Fibroblast of lung (primary cell): ENCODE data around the gene ZBTB43. TPM values are rescaled to one million over a fixed set of nuclear protein-coding genes. Genes with fewer than 3 reads are reported as not detected.

Source experiments
- DNase-seq, 2 donors: peaks; one replicate each; pipeline versions ENCODE4 v3.0.0 to v3.0.0-alpha.2; 2010; ENCODE audit warnings: low read depth in 2 of 2
- H2AFZ ChIP-seq: 2 replicates; pipeline ENCODE4 v1.5.1; 2012; ENCODE audit warnings: low read length, control low read depth, inconsistent platforms
- H3K27ac ChIP-seq: 2 replicates; pipeline ENCODE4 v1.5.1; 2011; ENCODE audit warnings: low read length, control low read depth; ENCODE audit not compliant: insufficient read depth
- H3K27me3 ChIP-seq: 2 replicates; pipeline ENCODE4 v1.5.1; 2011; ENCODE audit warnings: mild to moderate bottlenecking, low read length; ENCODE audit not compliant: control insufficient read depth, insufficient read depth
- H3K36me3 ChIP-seq: 2 replicates; pipeline ENCODE4 v1.5.1; 2011; ENCODE audit warnings: low read length; ENCODE audit not compliant: control insufficient read depth, insufficient read depth
- H3K4me1 ChIP-seq: 2 replicates; pipeline ENCODE4 v1.5.1; 2011; ENCODE audit warnings: low read length; ENCODE audit not compliant: control insufficient read depth, insufficient read depth; ENCODE audit errors: extremely low read depth
- H3K4me2 ChIP-seq: 2 replicates; pipeline ENCODE4 v1.5.1; 2011; ENCODE audit warnings: low read length, control low read depth; ENCODE audit not compliant: insufficient read depth; ENCODE audit errors: extremely low read depth
- H3K4me3 ChIP-seq, 4 experiments: fragments of 200-600 bp in 1 of 4; sonication (generic) in 1 of 4; replicated peaks in 1 of 4; 2 replicates each; pipeline ENCODE4 v1.5.1; 2011 to 2016; ENCODE audit warnings: low read length in 4 of 4, low read depth in 3 of 4, mild to moderate bottlenecking in 3 of 4, control low read depth in 2 of 4, inconsistent platforms in 1 of 4, mixed read lengths in 1 of 4; ENCODE audit not compliant: insufficient read depth in 1 of 4; ENCODE audit errors: control extremely low read depth in 1 of 4
- H3K79me2 ChIP-seq: 2 replicates; pipeline ENCODE4 v1.5.1; 2012; ENCODE audit warnings: mild to moderate bottlenecking, low read length, inconsistent platforms; ENCODE audit not compliant: control insufficient read depth, insufficient read depth
- H3K9ac ChIP-seq: 2 replicates; pipeline ENCODE4 v1.5.1; 2011; ENCODE audit warnings: mild to moderate bottlenecking, low read length, control low read depth; ENCODE audit not compliant: insufficient read depth
- H3K9me3 ChIP-seq: 2 replicates; pipeline ENCODE4 v1.5.1; 2012; ENCODE audit warnings: low read depth, low read length; ENCODE audit not compliant: control insufficient read depth, insufficient read depth
- H4K20me1 ChIP-seq: 2 replicates; pipeline ENCODE4 v1.5.1; 2011; ENCODE audit warnings: low read length; ENCODE audit not compliant: control insufficient read depth, insufficient read depth; ENCODE audit errors: extremely low read depth
- EZH2 ChIP-seq: IDR thresholded peaks from 2 replicates; pipeline ENCODE4 v1.5.1; 2012; ENCODE audit warnings: low read length, control low read depth, mild to moderate bottlenecking; ENCODE audit errors: missing control alignments
- polyA plus RNA-seq, 2 donors: library from polyadenylated mRNA; depleted of rRNA in 1 of 2; stranded (reverse) in 1 of 2; unstranded in 1 of 2; fragments of >200 nt; gene quantifications; 2 replicates each; pipeline ENCODE4 v1.2.1, GENCODE V29; 2011 to 2012; ENCODE audit warnings: missing spikeins in 1 of 2
- total RNA-seq: library from RNA; depleted of rRNA; stranded (reverse); fragments of >200 nt; gene quantifications from 2 replicates; pipeline ENCODE4 v1.2.1, GENCODE V29; 2014
- TF ChIP-seq, protein P1 (sequence below), 2 donors: IDR thresholded peaks in 1 of 2; conservative IDR thresholded peaks in 1 of 2; 1 replicate in 1 of 2; 2 replicates in 1 of 2; pipeline ENCODE4 v1.5.1; 2011 to 2012; ENCODE audit warnings: low read length in 2 of 2, control low read depth in 1 of 2, inconsistent platforms in 1 of 2, low read depth in 1 of 2, mild to moderate bottlenecking in 1 of 2

Gene ZBTB43
- total and polyA plus RNA-seq, 2 donors (not counting 1 experiment from before 2014, with no cell fraction given): 6.8 to 12.6 TPM

DNA sequence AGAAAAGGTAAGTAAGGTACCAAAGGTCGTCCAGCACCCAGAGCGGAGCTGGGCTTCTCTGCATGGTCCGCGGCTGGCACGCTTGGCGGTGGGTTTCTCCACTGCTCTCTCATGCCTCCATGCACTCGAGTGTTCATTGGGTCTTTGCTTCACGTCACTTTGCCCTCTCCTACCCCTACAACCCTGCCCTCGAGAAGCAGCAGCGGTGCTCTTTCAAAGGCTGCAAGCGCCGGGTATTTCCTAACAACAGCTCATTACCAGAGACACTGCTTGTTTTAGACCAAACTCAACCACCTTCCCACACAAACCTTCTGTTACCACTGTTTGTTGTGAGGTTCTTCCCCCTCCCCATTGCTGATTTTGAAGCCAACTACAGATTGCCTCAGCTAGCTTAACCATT lies 34.1 kb downstream of the ZBTB43 start:
- H3K9ac ChIP-seq: no peak overlapping the region
- H3K9me3 ChIP-seq: no peaks in the 10 kb centered on the region
- H2AFZ ChIP-seq: no peak overlapping the region
- no peak overlapping the region for H3K27ac ChIP-seq
- no peaks in the 10 kb centered on the region for H3K4me1 ChIP-seq
- no peaks in the 10 kb centered on the region for H3K36me3 ChIP-seq
- H3K4me3 ChIP-seq: no peak overlapping the region
- H4K20me1 ChIP-seq: no peaks in the 10 kb centered on the region
- no peak for DNase-seq
- H3K27me3 ChIP-seq: no peaks in the 10 kb centered on the region
- H3K79me2 ChIP-seq: no peaks in the 10 kb centered on the region
- TF ChIP-seq, protein P1, sequence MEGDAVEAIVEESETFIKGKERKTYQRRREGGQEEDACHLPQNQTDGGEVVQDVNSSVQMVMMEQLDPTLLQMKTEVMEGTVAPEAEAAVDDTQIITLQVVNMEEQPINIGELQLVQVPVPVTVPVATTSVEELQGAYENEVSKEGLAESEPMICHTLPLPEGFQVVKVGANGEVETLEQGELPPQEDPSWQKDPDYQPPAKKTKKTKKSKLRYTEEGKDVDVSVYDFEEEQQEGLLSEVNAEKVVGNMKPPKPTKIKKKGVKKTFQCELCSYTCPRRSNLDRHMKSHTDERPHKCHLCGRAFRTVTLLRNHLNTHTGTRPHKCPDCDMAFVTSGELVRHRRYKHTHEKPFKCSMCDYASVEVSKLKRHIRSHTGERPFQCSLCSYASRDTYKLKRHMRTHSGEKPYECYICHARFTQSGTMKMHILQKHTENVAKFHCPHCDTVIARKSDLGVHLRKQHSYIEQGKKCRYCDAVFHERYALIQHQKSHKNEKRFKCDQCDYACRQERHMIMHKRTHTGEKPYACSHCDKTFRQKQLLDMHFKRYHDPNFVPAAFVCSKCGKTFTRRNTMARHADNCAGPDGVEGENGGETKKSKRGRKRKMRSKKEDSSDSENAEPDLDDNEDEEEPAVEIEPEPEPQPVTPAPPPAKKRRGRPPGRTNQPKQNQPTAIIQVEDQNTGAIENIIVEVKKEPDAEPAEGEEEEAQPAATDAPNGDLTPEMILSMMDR (conservative IDR thresholded peaks at IDR 0.05 in 1 of 2, IDR thresholded peaks at IDR 0.05 in 1 of 2; ENCODE audit: low read depth in 1 of 2, low read length in 2 of 2): no peak
- no peak for TF ChIP-seq EZH2
- no peak overlapping the region for H3K4me2 ChIP-seq

DNA sequence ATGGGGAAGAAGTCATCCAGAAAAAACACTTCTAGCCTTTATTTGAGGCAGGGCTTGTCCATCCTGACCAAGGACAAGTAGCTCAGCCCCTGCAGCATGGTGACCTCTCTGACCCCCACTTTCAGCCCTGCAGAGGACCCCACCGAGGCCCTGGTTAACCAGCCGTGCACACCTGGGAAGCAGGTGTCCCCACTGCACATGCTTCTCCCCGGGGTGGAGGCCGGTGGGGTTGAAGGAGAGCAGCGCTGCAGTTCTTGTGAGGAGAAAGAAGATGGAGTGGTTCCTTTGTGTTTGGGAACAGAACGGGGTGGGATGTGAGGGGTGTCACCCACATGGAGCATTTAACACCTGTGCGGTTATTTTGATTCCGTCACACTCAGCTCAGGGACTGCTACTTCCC lies 34.5 kb downstream of the ZBTB43 start:
- Histone ChIP-seq H2AFZ (no peak overlapping the region), H3K27ac (no peak overlapping the region), H3K27me3 (no peaks in the 10 kb centered on the region), H3K4me1 (no peaks in the 10 kb centered on the region), H3K9me3 (no peaks in the 10 kb centered on the region), H3K36me3 (no peaks in the 10 kb centered on the region), H3K9ac (no peak overlapping the region), H3K4me2 (no peak overlapping the region), H3K4me3 (no peak overlapping the region), H4K20me1 (no peaks in the 10 kb centered on the region), H3K79me2 (no peaks in the 10 kb centered on the region)
- TF ChIP-seq EZH2: no peak
- TF ChIP-seq, protein P1 (conservative IDR thresholded peaks at IDR 0.05 in 1 of 2, IDR thresholded peaks at IDR 0.05 in 1 of 2; ENCODE audit: low read depth in 1 of 2, low read length in 2 of 2): no peak
- DNase-seq: no peak

DNA sequence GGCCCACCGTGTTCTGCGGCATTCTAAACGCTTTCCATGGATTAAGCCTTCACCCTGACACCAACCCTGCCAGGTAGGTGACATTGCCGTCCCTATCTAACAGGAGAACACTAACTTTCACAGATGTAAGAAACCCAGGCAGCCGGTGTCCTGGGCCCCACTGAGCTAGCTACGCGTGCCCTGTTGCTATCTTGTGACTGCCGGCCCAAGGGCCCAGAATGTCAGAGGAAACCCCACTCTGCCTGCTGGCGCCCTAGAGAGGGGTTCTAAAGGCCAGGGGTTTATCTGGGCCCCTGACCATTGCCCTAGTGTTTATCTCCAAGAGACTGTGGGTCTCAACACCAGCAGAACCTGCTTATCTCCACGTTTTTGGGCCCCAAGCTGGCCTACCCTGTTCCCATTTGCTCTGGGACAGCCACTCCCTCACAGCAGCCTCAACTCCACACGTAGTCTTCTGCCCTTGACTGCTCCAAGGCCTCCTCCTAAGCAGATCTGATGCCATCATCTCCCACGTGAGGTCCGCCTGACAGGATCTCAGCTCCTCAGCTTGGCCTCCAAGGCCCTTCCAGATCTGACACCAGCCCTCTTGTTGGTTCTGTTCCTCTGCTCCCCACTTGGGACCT lies 37.5 kb downstream of the ZBTB43 start:
- Histone ChIP-seq H3K27me3 (peaks cover 3% of the 10 kb centered on the region), H3K4me1 (no peaks in the 10 kb centered on the region), H3K79me2 (no peaks in the 10 kb centered on the region), H2AFZ (no peak overlapping the region), H3K36me3 (no peaks in the 10 kb centered on the region), H3K9ac (no peak overlapping the region), H3K4me3 (no peak overlapping the region), H3K4me2 (no peak overlapping the region), H3K9me3 (no peaks in the 10 kb centered on the region), H4K20me1 (no peaks in the 10 kb centered on the region), H3K27ac (no peak overlapping the region)
- TF ChIP-seq EZH2: no peak
- TF ChIP-seq, protein P1 (conservative IDR thresholded peaks at IDR 0.05 in 1 of 2, IDR thresholded peaks at IDR 0.05 in 1 of 2; ENCODE audit: low read depth in 1 of 2, low read length in 2 of 2): no peak
- no peak for DNase-seq
